ENCODE measurements around the gene DPYSL4.

The DPYSL4 gene

DNA sequence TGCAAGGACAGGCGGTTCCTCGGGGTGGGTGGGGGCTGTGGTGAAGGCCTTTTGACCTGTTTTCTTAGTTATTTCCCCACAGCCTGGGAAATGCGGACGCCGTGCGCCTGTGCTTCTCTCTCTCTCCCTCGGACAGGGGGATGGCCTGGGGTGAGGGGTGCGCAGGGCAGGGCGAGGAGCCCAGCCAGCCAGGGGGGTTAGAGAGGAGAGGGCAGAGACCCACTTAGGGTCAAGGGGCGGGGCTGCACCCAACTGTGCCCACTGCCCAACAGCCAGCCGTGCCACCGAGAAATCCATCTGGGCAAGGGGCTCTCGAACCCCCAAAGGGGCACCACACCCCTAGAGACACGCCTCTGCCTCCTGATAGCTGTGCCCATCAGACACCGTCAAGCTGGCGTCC, 53.8 kb downstream of the DPYSL4 start:
- Histone ChIP-seq H3K9ac (ENCODE audit: low read length) (no peak overlapping the region), H3K27ac (ENCODE audit: low read depth, low read length) (no peak overlapping the region), H3K36me3 (ENCODE audit: control insufficient read depth, insufficient read depth, low read length) (no peaks in the 10 kb centered on the region), H3K4me1 (ENCODE audit: control insufficient read depth, insufficient read depth, low read length) (no peaks in the 10 kb centered on the region), H3K4me3 (ENCODE audit: low read length) (no peak overlapping the region), H3K27me3 (ENCODE audit: control insufficient read depth, insufficient read depth, low read length) (no peaks in the 10 kb centered on the region)

DNA sequence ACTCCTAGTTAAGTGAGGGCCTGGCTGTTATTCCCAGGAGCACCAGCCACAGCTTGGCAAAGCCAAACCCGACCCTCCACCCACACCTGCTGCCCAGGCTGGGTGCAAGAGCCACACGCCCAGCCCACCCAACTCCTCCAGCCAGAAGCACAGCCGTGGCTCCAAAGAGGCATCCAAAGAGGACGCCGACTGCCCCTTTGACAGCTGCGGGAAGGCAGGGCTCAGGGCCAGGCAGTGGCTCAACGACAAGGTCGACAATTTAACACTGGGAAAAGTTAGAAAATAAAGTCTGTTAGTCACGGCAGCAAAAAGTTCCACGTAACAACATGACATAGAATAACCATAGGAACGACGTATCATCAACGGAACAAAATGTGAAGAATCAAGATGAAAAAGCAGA, 54.3 kb downstream of the DPYSL4 start:
- H3K36me3 ChIP-seq (ENCODE audit: control insufficient read depth, insufficient read depth, low read length), result no peaks in the 10 kb centered on the region

DNA sequence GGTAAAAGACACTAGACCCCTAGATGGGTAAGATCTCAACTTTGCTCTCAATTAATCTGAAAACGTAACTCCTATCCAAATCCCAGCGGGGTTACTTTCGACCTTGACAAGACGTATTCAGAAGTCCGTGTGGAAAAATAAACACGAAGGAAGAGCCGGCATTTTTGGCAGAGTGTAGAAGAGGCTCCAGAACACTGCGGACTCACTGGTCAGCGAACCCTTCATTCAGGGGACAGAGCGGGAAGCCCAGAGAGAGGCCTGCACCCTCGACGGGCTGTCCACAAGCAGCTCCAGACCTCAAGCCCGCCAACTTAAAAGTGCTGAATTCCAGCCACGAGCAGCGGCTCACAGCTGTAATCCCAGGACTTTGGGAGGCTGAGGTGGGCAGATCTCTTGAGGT, 54.7 kb downstream of the DPYSL4 start:
- Histone ChIP-seq H3K4me1 (ENCODE audit: control insufficient read depth, insufficient read depth, low read length) (no peaks in the 10 kb centered on the region), H3K27ac (ENCODE audit: low read depth, low read length) (no peak overlapping the region), H3K27me3 (ENCODE audit: control insufficient read depth, insufficient read depth, low read length) (no peaks in the 10 kb centered on the region), H3K36me3 (ENCODE audit: control insufficient read depth, insufficient read depth, low read length) (no peaks in the 10 kb centered on the region), H3K4me3 (ENCODE audit: low read length) (no peak overlapping the region), H3K9ac (ENCODE audit: low read length) (no peak overlapping the region)

More for the DNA sequence above, 54.3 kb downstream of the DPYSL4 start:
- Histone ChIP-seq H3K4me1 (ENCODE audit: control insufficient read depth, insufficient read depth, low read length) (no peaks in the 10 kb centered on the region), H3K9ac (ENCODE audit: low read length) (no peak overlapping the region), H3K27ac (ENCODE audit: low read depth, low read length) (no peak overlapping the region), H3K4me3 (ENCODE audit: low read length) (no peak overlapping the region), H3K27me3 (ENCODE audit: control insufficient read depth, insufficient read depth, low read length) (no peaks in the 10 kb centered on the region)

DNA sequence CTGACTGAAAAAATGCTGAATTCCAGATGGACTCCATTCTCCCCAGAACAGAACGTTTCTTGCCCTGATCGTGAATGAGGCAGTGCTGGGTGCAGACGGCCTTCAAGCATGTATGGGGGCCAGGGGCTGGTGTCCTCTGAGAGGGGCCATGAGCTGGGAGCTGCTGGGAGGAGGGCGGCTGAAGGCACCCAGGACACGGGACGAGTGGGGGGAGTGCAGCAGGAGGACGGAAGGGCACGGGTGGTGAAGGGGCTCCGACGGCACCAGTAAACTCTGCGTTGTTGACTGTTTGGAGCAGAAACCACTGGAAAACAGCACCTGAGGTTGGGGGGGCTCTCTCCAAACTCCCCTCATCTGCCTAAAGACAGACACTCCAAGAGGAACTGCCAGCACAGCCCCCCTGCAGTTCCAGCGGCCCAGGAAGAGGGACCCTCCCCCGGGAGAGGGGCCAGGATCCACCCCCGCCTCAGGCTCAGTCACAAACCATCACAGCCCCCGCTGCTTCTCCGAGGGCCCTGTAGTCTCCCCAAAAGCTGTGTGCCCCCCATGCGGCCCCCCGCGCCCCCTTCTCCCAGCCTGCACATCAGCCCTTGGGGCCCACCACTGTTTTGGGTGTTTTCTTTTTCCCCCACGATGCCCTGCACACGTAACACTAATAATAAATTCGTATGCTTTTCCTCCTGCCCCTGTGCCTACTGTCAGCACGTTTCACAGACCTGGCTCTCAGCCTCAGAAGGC, 55.5 kb downstream of the DPYSL4 start:
- no peaks in the 10 kb centered on the region for H3K36me3 ChIP-seq (ENCODE audit: control insufficient read depth, insufficient read depth, low read length)
- no peak overlapping the region for H3K9ac ChIP-seq (ENCODE audit: low read length)
- H3K4me3 ChIP-seq (ENCODE audit: low read length), result no peak overlapping the region
- H3K27ac ChIP-seq (ENCODE audit: low read depth, low read length), result no peak overlapping the region
- no peaks in the 10 kb centered on the region for H3K4me1 ChIP-seq (ENCODE audit: control insufficient read depth, insufficient read depth, low read length)
- H3K27me3 ChIP-seq (ENCODE audit: control insufficient read depth, insufficient read depth, low read length), result no peaks in the 10 kb centered on the region

DNA sequence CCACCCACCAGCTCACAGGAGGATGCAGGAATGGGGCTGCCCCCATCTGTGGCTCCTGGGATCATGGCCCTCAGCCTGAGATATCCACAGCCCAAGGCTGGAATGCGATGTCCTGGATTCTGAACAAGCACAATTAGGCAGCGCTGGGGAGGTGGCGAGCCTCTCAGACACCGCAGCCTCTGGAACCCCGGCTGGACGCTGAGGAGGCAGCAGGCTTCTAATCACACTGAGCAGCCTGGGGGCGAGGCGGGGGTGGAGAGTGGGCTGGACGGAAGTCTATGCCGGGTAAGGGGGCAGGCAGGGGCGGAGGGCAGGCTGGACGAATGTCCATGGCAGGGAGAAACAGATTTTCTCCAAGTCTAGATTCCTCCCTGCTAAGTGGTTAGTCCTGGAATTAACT, 56.4 kb downstream of the DPYSL4 start:
- Histone ChIP-seq H3K4me1 (ENCODE audit: control insufficient read depth, insufficient read depth, low read length) (no peaks in the 10 kb centered on the region), H3K9ac (ENCODE audit: low read length) (no peak overlapping the region), H3K27me3 (ENCODE audit: control insufficient read depth, insufficient read depth, low read length) (no peaks in the 10 kb centered on the region), H3K4me3 (ENCODE audit: low read length) (no peak overlapping the region), H3K36me3 (ENCODE audit: control insufficient read depth, insufficient read depth, low read length) (no peaks in the 10 kb centered on the region), H3K27ac (ENCODE audit: low read depth, low read length) (no peak overlapping the region)

DNA sequence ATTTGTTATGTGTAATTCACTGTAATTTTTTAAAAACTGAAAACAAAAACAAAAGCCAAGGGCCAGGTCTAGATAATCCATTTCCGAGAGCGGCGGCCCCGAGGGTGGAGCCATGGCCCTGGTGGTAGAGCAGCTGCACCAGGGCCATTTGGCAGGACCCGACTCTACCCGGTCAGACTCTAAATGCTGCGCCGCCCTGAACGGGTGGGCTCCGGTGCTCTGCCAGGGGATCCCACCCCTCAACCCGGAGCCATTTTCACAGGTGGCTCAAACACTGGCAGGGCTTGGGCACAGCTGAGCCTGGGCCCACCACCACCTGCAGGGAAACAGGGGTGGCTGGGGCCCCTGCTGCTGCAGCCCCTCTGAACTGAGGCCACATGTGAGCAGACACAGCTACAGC, 56.9 kb downstream of the DPYSL4 start:
- H3K9ac ChIP-seq (ENCODE audit: low read length), result no peak overlapping the region

DNA sequence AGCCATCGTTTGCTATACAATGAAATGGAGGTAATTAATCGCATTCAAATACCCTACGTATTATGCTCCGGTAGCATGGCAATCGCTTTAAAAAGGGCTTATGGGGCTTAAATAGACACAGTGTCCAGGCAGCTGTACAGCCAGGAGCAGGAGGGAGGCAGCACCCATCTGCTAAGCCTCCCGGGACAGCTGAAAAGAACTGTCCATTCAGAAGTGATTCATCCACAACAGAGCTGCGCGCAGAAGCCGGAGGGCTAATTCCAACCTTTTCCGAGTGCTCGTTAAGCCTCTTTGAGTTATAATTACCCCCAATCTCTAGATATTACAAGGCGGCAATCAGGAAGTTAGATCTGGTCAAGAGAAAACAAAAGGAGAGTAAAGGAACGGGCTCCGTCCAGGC, 58.3 kb downstream of the DPYSL4 start:
- H3K4me3 ChIP-seq (ENCODE audit: low read length), result no peak overlapping the region
- no peak overlapping the region for H3K27ac ChIP-seq (ENCODE audit: low read depth, low read length)
- no peak overlapping the region for H3K9ac ChIP-seq (ENCODE audit: low read length)
- no peaks in the 10 kb centered on the region for H3K36me3 ChIP-seq (ENCODE audit: control insufficient read depth, insufficient read depth, low read length)
- H3K4me1 ChIP-seq (ENCODE audit: control insufficient read depth, insufficient read depth, low read length), result no peaks in the 10 kb centered on the region
- H3K27me3 ChIP-seq (ENCODE audit: control insufficient read depth, insufficient read depth, low read length), result no peaks in the 10 kb centered on the region

More for the DNA sequence above, 56.9 kb downstream of the DPYSL4 start:
- no peak overlapping the region for H3K27ac ChIP-seq (ENCODE audit: low read depth, low read length)
- H3K4me1 ChIP-seq (ENCODE audit: control insufficient read depth, insufficient read depth, low read length), result no peaks in the 10 kb centered on the region
- H3K36me3 ChIP-seq (ENCODE audit: control insufficient read depth, insufficient read depth, low read length), result no peaks in the 10 kb centered on the region
- H3K27me3 ChIP-seq (ENCODE audit: control insufficient read depth, insufficient read depth, low read length), result no peaks in the 10 kb centered on the region
- no peak overlapping the region for H3K4me3 ChIP-seq (ENCODE audit: low read length)

DNA sequence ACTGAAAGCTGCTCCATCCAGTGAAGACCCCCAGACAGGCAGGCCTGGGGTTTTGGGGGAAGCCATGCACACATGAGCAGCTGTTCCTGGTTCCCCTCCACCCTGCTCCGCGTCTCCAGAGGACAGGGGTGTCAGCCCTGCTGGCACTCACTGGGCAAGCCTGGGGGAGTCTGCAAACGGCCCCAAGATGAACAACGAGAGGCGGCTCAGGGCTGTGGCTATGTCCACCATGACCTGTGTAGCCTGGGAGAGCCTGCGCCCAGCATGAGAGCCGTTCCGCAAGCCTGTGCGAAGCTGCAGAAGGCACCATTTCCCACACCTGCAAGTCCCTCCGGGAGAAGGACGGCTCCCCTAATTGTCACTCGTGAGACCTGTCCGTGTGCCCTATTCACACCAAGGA, 59.5 kb downstream of the DPYSL4 start:
- H3K4me1 ChIP-seq (ENCODE audit: control insufficient read depth, insufficient read depth, low read length), result no peaks in the 10 kb centered on the region
- H3K36me3 ChIP-seq (ENCODE audit: control insufficient read depth, insufficient read depth, low read length), result no peaks in the 10 kb centered on the region
- no peaks in the 10 kb centered on the region for H3K27me3 ChIP-seq (ENCODE audit: control insufficient read depth, insufficient read depth, low read length)
- no peak overlapping the region for H3K4me3 ChIP-seq (ENCODE audit: low read length)
- no peak overlapping the region for H3K27ac ChIP-seq (ENCODE audit: low read depth, low read length)
- no peak overlapping the region for H3K9ac ChIP-seq (ENCODE audit: low read length)

DNA sequence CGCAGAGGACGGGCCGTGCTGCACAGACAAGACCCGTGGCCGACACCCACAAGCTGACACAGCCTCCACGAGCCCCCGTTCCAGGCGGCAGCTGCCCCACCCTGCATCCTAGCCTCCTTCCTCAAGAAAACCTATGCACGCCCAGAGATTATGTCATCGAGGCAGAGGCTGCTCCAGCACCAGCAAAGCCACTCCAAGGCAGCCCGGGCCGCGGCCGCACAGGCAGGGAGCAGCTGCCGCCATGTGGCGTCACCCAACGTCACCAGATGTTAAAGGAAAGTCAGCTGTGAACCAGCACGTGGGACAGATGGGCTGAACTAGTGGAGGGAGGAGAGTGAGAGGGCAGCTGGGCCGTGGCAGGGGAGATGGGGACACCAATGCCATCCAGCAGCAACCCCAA, 61.2 kb downstream of the DPYSL4 start:
- Histone ChIP-seq H3K27ac (ENCODE audit: low read depth, low read length) (no peak overlapping the region), H3K27me3 (ENCODE audit: control insufficient read depth, insufficient read depth, low read length) (no peaks in the 10 kb centered on the region), H3K4me1 (ENCODE audit: control insufficient read depth, insufficient read depth, low read length) (no peaks in the 10 kb centered on the region), H3K36me3 (ENCODE audit: control insufficient read depth, insufficient read depth, low read length) (no peaks in the 10 kb centered on the region), H3K9ac (ENCODE audit: low read length) (no peak overlapping the region), H3K4me3 (ENCODE audit: low read length) (no peak overlapping the region)

DNA sequence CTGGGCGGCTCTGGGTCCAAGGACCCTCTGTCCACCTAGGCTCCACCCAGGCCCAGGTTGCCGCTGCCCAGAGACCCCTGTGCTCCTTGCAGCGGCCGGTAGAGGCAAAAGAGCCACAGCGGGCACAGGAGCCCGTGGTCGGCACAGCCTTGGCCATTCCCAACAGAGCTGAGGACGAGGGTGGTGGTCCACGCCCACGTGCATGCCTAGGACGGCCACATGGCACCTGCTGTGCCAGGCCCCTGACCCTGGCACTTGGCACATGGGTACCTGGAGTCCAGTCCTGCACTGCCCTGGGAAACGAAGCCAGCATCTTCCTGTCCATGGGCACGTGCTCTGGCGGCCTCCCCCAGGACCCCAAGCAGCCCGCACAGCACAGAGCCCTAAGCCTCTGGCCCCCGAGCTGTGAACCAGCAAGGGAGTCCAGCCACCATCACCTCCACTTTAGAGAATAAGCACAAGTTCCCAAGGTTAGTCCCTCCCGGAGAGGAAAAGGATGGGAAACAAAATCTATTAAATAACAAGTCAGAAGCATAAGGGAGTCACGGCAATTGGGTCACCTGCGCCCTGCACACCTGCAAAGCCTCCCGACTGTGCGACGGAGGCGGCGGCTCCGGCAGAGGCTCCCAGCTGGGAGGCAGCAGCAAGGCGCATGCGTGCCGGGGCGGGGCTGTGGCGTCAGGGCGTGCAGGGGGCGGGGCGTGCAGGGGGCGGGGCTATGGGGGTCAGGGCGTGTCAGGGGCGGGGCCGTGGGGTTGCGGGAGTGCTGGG, 61.9 kb downstream of the DPYSL4 start:
- Histone ChIP-seq H3K27me3 (ENCODE audit: control insufficient read depth, insufficient read depth, low read length) (no peaks in the 10 kb centered on the region), H3K36me3 (ENCODE audit: control insufficient read depth, insufficient read depth, low read length) (no peaks in the 10 kb centered on the region), H3K4me1 (ENCODE audit: control insufficient read depth, insufficient read depth, low read length) (no peaks in the 10 kb centered on the region), H3K9ac (ENCODE audit: low read length) (no peak overlapping the region), H3K4me3 (ENCODE audit: low read length) (peak overlapping the region; percentile 4), H3K27ac (ENCODE audit: low read depth, low read length) (no peak overlapping the region)

DNA sequence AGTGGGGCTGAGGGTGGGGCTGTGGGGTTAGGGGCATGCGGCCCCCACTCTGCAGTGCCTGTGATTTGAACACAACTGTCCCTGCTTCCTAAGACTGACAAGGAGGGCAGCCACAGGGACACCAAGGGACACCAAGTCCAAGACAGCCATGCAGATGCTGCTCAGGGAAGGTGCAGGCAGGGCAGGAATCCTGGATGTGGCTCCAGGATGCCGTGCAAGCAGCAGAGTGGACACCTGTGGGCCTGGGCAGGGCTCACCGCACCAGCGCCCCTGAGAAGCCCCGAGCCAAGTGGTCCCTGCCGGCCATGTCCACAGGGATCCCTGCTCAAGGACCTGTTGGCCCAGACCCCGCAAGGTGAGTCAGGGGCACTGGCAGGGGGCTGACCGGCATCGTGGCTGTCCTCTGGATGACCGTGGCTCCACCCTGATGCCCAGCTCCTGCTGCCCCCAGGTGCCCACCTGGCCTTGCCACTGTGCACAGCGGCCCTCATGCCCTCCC, 62.5 kb downstream of the DPYSL4 start:
- Histone ChIP-seq H3K27me3 (ENCODE audit: control insufficient read depth, insufficient read depth, low read length) (no peaks in the 10 kb centered on the region), H3K36me3 (ENCODE audit: control insufficient read depth, insufficient read depth, low read length) (no peaks in the 10 kb centered on the region), H3K4me3 (ENCODE audit: low read length) (no peak overlapping the region)

DNA sequence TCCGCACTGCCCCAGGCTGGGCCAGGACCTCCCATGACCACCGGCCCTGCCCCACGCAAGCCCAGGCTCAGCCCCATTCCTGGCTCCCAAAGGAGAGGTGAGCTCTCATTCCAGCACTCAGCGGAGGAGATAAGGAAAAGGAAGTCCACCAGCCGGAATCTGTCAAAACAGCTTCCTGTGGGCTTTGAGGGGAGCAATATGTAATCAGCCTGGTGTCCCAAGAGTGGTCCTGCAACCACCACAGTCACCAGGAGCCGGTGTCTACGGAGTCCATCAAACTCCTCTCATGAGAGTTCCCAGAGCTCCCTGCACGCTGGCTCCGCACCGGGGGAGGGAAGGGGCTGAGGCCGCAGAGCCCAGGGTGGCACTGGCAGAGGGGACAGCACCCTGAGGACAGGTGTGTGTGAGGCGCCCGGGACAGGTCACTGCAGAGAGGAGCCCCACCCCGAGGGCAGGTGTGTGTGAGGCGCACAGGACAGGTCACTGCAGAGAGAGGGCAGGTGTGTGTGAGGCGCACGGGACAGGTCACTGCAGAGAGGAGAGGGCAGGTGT, 63.2 kb downstream of the DPYSL4 start:
- H3K4me3 ChIP-seq (ENCODE audit: low read length), result no peak overlapping the region
- no peak overlapping the region for H3K9ac ChIP-seq (ENCODE audit: low read length)
- no peak overlapping the region for H3K27ac ChIP-seq (ENCODE audit: low read depth, low read length)
- no peaks in the 10 kb centered on the region for H3K4me1 ChIP-seq (ENCODE audit: control insufficient read depth, insufficient read depth, low read length)
- H3K36me3 ChIP-seq (ENCODE audit: control insufficient read depth, insufficient read depth, low read length), result no peaks in the 10 kb centered on the region
- no peaks in the 10 kb centered on the region for H3K27me3 ChIP-seq (ENCODE audit: control insufficient read depth, insufficient read depth, low read length)

More for the DNA sequence above, 62.5 kb downstream of the DPYSL4 start:
- H3K4me1 ChIP-seq (ENCODE audit: control insufficient read depth, insufficient read depth, low read length), result no peaks in the 10 kb centered on the region
- H3K27ac ChIP-seq (ENCODE audit: low read depth, low read length), result no peak overlapping the region
- H3K9ac ChIP-seq (ENCODE audit: low read length), result no peak overlapping the region
